ENCODE data around the gene NOL12.

DNA sequence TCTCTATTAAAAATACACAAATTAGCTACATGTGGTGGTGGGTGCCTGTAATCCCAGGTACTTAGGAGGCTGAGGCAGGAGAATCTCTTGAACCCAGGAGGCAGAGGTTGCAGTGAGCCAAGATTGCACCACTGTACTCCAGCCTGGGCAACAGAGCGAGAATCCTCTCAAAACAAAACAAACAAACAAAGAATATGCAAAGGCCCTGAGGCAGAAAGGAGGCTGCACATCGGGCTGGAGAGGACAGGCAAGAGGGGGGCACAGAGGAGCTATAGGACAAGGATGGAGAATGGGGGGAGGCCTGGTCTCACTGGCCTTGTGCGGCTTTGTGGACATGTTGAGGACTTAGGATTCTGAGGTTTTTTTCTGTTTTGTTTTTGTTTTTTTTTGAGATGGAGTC lies 19.1 kb downstream of the NOL12 start:
- TF ChIP-seq CTCF (IDR thresholded peaks at IDR 0.05) (no peak), RAD21 (IDR thresholded peaks at IDR 0.05; ENCODE audit: low read length) (no peak), SMC3 (IDR thresholded peaks at IDR 0.05; ENCODE audit: low read depth, low read length) (no peak), USF2 (IDR thresholded peaks at IDR 0.05; ENCODE audit: borderline replicate concordance, low read depth, low read length) (no peak), POLR2AphosphoS5 (IDR thresholded peaks at IDR 0.05; ENCODE audit: low read depth, low read length) (no peak), JUND (IDR thresholded peaks at IDR 0.05) (no peak), FOXJ3 (CRISPR knock-in tag; IDR thresholded peaks at IDR 0.05) (no peak), YY1 (IDR thresholded peaks at IDR 0.05; ENCODE audit: low read depth) (no peak), EP300 (IDR thresholded peaks at IDR 0.05; ENCODE audit: borderline replicate concordance in 1 of 2, low read depth in 1 of 2, low read length in 1 of 2) (no peak), TAF1 (IDR thresholded peaks at IDR 0.05; ENCODE audit: borderline replicate concordance, low read depth, low read length) (no peak)
- TF ChIP-seq, protein P1, sequence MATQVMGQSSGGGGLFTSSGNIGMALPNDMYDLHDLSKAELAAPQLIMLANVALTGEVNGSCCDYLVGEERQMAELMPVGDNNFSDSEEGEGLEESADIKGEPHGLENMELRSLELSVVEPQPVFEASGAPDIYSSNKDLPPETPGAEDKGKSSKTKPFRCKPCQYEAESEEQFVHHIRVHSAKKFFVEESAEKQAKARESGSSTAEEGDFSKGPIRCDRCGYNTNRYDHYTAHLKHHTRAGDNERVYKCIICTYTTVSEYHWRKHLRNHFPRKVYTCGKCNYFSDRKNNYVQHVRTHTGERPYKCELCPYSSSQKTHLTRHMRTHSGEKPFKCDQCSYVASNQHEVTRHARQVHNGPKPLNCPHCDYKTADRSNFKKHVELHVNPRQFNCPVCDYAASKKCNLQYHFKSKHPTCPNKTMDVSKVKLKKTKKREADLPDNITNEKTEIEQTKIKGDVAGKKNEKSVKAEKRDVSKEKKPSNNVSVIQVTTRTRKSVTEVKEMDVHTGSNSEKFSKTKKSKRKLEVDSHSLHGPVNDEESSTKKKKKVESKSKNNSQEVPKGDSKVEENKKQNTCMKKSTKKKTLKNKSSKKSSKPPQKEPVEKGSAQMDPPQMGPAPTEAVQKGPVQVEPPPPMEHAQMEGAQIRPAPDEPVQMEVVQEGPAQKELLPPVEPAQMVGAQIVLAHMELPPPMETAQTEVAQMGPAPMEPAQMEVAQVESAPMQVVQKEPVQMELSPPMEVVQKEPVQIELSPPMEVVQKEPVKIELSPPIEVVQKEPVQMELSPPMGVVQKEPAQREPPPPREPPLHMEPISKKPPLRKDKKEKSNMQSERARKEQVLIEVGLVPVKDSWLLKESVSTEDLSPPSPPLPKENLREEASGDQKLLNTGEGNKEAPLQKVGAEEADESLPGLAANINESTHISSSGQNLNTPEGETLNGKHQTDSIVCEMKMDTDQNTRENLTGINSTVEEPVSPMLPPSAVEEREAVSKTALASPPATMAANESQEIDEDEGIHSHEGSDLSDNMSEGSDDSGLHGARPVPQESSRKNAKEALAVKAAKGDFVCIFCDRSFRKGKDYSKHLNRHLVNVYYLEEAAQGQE (IDR thresholded peaks at IDR 0.05; ENCODE audit: low read depth, low read length): no peak

Data from SK-N-SH (cell line).